H9 (cell line): ENCODE results near the gene ST3GAL6. TPM values are rescaled to one million over a fixed set of nuclear protein-coding genes. Genes with fewer than 3 reads are reported as not detected.

ENCODE experiments used
- DNase-seq: peaks from one replicate; pipeline ENCODE4 v3.0.0-alpha.2; 2017
- H2AFZ ChIP-seq: one replicate; pipeline ENCODE4 v1.6.1; 2013; ENCODE audit warnings: mild to moderate bottlenecking, low read length, control low read depth, moderate library complexity
- H2AK5ac ChIP-seq: 2 replicates; pipeline ENCODE4 v1.6.1; 2013; ENCODE audit warnings: low read length, control low read depth, mixed read lengths; ENCODE audit not compliant: insufficient read length
- H2BK120ac ChIP-seq: one replicate; pipeline ENCODE4 v1.6.1; 2013; ENCODE audit warnings: low read depth, mild to moderate bottlenecking, low read length, control low read depth, inconsistent platforms; ENCODE audit not compliant: poor library complexity, severe bottlenecking
- H2BK12ac ChIP-seq: 2 replicates; pipeline ENCODE4 v1.6.1; 2013; ENCODE audit warnings: low read length, control low read depth, mixed read lengths, low read depth; ENCODE audit not compliant: insufficient read length
- H2BK15ac ChIP-seq: 2 replicates; pipeline ENCODE4 v1.6.1; 2013; ENCODE audit warnings: low read depth, low read length, control low read depth
- H2BK20ac ChIP-seq: one replicate; pipeline ENCODE4 v1.6.1; 2013; ENCODE audit warnings: low read depth, mild to moderate bottlenecking, low read length, control low read depth, inconsistent platforms; ENCODE audit not compliant: poor library complexity, severe bottlenecking
- H2BK5ac ChIP-seq: 2 replicates; pipeline ENCODE4 v1.6.1; 2013; ENCODE audit warnings: low read length, control low read depth, mixed read lengths; ENCODE audit not compliant: insufficient read length
- H3K14ac ChIP-seq: 2 replicates; pipeline ENCODE4 v1.6.1; 2013; ENCODE audit warnings: low read length, control low read depth; ENCODE audit not compliant: insufficient read depth
- H3K18ac ChIP-seq: 2 replicates; pipeline ENCODE4 v1.6.1; 2013; ENCODE audit warnings: low read depth, mild to moderate bottlenecking, mixed read lengths, low read length, control low read depth; ENCODE audit not compliant: insufficient read length
- H3K23ac ChIP-seq: 2 replicates; pipeline ENCODE4 v1.6.1; 2013; ENCODE audit warnings: low read length, control low read depth, mixed read lengths, low read depth; ENCODE audit not compliant: insufficient read length
- H3K23me2 ChIP-seq: 2 replicates; pipeline ENCODE4 v1.6.1; 2013; ENCODE audit warnings: low read depth, mild to moderate bottlenecking, mixed read lengths, low read length, control low read depth; ENCODE audit not compliant: insufficient read length, poor library complexity, severe bottlenecking
- H3K27ac ChIP-seq: 2 replicates; pipeline ENCODE4 v1.5.1; 2013; ENCODE audit warnings: low read length, control low read depth, mixed read lengths, low read depth; ENCODE audit not compliant: insufficient read length
- H3K27me3 ChIP-seq: 2 replicates; pipeline ENCODE4 v1.6.1; 2013; ENCODE audit warnings: low read length, control low read depth, inconsistent platforms; ENCODE audit not compliant: insufficient read depth
- H3K4ac ChIP-seq: 2 replicates; pipeline ENCODE4 v1.6.1; 2013; ENCODE audit warnings: low read depth, mild to moderate bottlenecking, control low read depth, inconsistent platforms, low read length, moderate library complexity
- H3K4me1 ChIP-seq: 2 replicates; pipeline ENCODE4 v1.6.1; 2013; ENCODE audit warnings: low read length, control low read depth, inconsistent platforms; ENCODE audit not compliant: insufficient read depth
- H3K4me2 ChIP-seq: 2 replicates; pipeline ENCODE4 v1.6.1; 2013; ENCODE audit warnings: low read length, control low read depth, mixed read lengths; ENCODE audit not compliant: insufficient read length, insufficient read depth
- H3K56ac ChIP-seq: 2 replicates; pipeline ENCODE4 v1.6.1; 2013; ENCODE audit warnings: low read depth, mild to moderate bottlenecking, mixed read lengths, low read length, control low read depth; ENCODE audit not compliant: insufficient read length
- H3K79me1 ChIP-seq: 2 replicates; pipeline ENCODE4 v1.6.1; 2013; ENCODE audit warnings: low read depth, mild to moderate bottlenecking, moderate library complexity, low read length, control low read depth, inconsistent platforms; ENCODE audit not compliant: insufficient read depth, poor library complexity, severe bottlenecking
- H3K79me2 ChIP-seq: 2 replicates; pipeline ENCODE4 v1.6.1; 2013; ENCODE audit warnings: low read length, control low read depth, inconsistent platforms; ENCODE audit not compliant: insufficient read depth
- H3K9ac ChIP-seq: 2 replicates; pipeline ENCODE4 v1.6.1; 2013; ENCODE audit warnings: low read length, control low read depth, mixed read lengths; ENCODE audit not compliant: insufficient read length; ENCODE audit errors: extremely low read depth
- H3K9me3 ChIP-seq: one replicate; pipeline ENCODE4 v1.6.1; 2013; ENCODE audit warnings: low read depth, low read length, inconsistent platforms; ENCODE audit not compliant: control insufficient read depth
- H3T11ph ChIP-seq: one replicate; pipeline ENCODE4 v1.6.1; 2013; ENCODE audit warnings: mild to moderate bottlenecking, low read length, control low read depth, inconsistent platforms
- H4K20me1 ChIP-seq: one replicate; pipeline ENCODE4 v1.6.1; 2013; ENCODE audit not compliant: control insufficient read depth, insufficient read length, insufficient read depth
- H4K5ac ChIP-seq: 2 replicates; pipeline ENCODE4 v1.6.1; 2013; ENCODE audit warnings: low read depth, mild to moderate bottlenecking, mixed read lengths, low read length, control low read depth; ENCODE audit not compliant: insufficient read length
- H4K8ac ChIP-seq: replicated peaks from 2 replicates; pipeline ENCODE4 v1.6.1; 2013; ENCODE audit warnings: low read length, control low read depth, mixed read lengths, low read depth; ENCODE audit not compliant: insufficient read length
- H4K91ac ChIP-seq: 2 replicates; pipeline ENCODE4 v1.6.1; 2013; ENCODE audit warnings: low read depth, mild to moderate bottlenecking, moderate library complexity, mixed read lengths, low read length, control low read depth; ENCODE audit not compliant: insufficient read length
- H3K27ac Mint-ChIP-seq, 3 experiments: 2 replicates in 2 of 3; 3 replicates in 1 of 3; pipeline ENCODE4 v1.8.0; 2020 to 2021; ENCODE audit warnings: mixed read lengths in 3 of 3, mild to moderate bottlenecking in 1 of 3, moderate library complexity in 1 of 3
- H3K27me3 Mint-ChIP-seq: 2 replicates; pipeline ENCODE4 v1.8.0; 2021; ENCODE audit warnings: low read depth, mild to moderate bottlenecking, moderate library complexity, mixed read lengths
- H3K36me3 Mint-ChIP-seq, 3 experiments: 2 replicates in 2 of 3; 3 replicates in 1 of 3; pipeline ENCODE4 v1.8.0; 2020 to 2021; ENCODE audit warnings: low read depth in 3 of 3, mixed read lengths in 3 of 3; ENCODE audit not compliant: insufficient read depth in 1 of 3
- H3K4me1 Mint-ChIP-seq, 2 experiments: 2 replicates each; pipeline ENCODE4 v1.8.0; 2020; ENCODE audit warnings: mixed read lengths in 2 of 2
- H3K4me3 Mint-ChIP-seq, 2 experiments: 2 replicates in 1 of 2; 3 replicates in 1 of 2; pipeline ENCODE4 v1.8.0; 2020 to 2021; ENCODE audit warnings: mild to moderate bottlenecking in 2 of 2, mixed read lengths in 2 of 2, moderate library complexity in 1 of 2
- H3K9me3 Mint-ChIP-seq, 2 experiments: 2 replicates in 1 of 2; 3 replicates in 1 of 2; pipeline ENCODE4 v1.8.0; 2020; ENCODE audit warnings: mild to moderate bottlenecking in 2 of 2, mixed read lengths in 2 of 2, moderate library complexity in 1 of 2
- CTCF ChIP-seq: fragments of 200-600 bp; sonication (generic); conservative IDR thresholded peaks from 3 replicates; pipeline ENCODE4 v1.8.0; 2021; ENCODE audit warnings: antibody characterized with exemption, mild to moderate bottlenecking
- total RNA-seq: library from RNA; stranded (reverse); gene quantifications from 2 replicates; pipeline ENCODE4 v1.2.1, GENCODE V29; 2021

ST3GAL6 gene
- total RNA-seq, 1 experiment from 2014 or later, result 6.4 TPM

- no peak for DNase-seq
- Histone ChIP-seq H3K9ac (no peak overlapping the region), H3K18ac (no peak overlapping the region), H3K79me1 (no peaks in the 10 kb centered on the region), H3K9me3 (no peaks in the 10 kb centered on the region), H2BK15ac (no peak overlapping the region), H3T11ph (no peak overlapping the region), H4K5ac (no peak overlapping the region), H3K56ac (no peak overlapping the region), H3K14ac (no peak overlapping the region), H2AFZ (no peak overlapping the region), H3K23ac (no peak overlapping the region), H2BK120ac (no peak overlapping the region), H3K4ac (no peak overlapping the region), H3K4me2 (no peak overlapping the region), H3K4me1 (no peaks in the 10 kb centered on the region), H4K8ac (no peak overlapping the region), H4K91ac (no peak overlapping the region), H2AK5ac (no peak overlapping the region), H3K79me2 (no peaks in the 10 kb centered on the region), H3K27me3 (no peaks in the 10 kb centered on the region), H3K27ac (no peak overlapping the region), H4K20me1 (no peaks in the 10 kb centered on the region), H2BK12ac (no peak overlapping the region), H2BK20ac (no peak overlapping the region), H2BK5ac (no peak overlapping the region), H3K23me2 (no peaks in the 10 kb centered on the region)
- no peak for TF ChIP-seq CTCF
- Mint-ChIP-seq H3K27ac (no peak overlapping the region), H3K4me3 (no peak overlapping the region), H3K27me3 (no peaks in the 10 kb centered on the region), H3K4me1 (peaks cover 23 to 31% of the 10 kb centered on the region in 2 experiments), H3K36me3 (no peaks in the 10 kb centered on the region), H3K9me3 (no peaks in the 10 kb centered on the region)
Observed at GRCh38 chr3:98766924-98767323, 3.8 kb downstream of the ST3GAL6 start.
